ENCODE measurements around the gene ITPKC. TPM values are rescaled to one million over a fixed set of nuclear protein-coding genes. Genes with fewer than 3 reads are reported as not detected.

ITPKC gene
- total and polyA plus RNA-seq, 2 of the 13 experiments (the other 11 are each of a cell fraction or from before 2014, with no cell fraction given), result 6.9 to 11.2 TPM

DNA sequence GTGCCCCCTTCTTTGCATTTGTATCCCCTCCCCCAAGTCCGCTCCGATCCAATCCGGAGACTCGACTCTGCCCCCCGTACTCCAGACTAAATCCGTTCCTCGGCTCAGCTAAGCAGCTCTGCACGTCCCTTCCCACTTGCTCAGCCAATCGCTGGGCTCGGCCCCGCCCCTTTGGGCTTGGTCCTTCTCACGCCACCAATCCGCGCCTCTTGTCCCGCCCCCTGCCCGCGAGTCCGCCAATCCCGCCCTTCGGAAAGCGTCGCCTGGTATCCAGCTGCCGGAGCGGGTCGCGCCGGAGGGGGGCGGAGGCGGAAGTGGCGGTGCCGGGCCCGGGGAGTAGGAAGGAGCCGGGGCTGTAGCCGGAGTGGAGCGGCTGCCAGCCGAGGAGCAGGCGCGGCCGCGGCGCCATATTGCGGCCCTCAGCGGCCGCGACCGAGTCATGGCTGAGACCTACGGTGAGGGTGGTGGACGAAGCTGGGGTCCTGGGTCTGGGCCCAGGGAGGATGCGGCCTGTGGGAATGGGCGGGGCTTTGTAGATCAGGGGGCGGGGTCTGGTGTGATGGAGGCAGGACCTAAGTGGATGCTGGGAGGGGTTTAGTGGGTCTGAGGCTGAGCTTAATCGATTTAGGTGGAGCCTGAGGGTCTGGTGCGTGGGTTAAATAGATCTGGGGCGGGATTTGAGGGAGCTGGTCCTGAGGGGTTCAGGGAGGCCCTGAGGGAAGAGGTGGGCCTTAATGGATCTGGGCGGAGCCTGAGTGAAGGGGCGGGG lies 61.2 kb downstream of the ITPKC start, which contains the start of gene RAB4B (continued):
- TF ChIP-seq ZNF318 (CRISPR knock-in tag; IDR thresholded peaks at IDR 0.05) (0 out of 2 replicates have a peak, but pooled peaks have one; percentile 22), SPEN (CRISPR knock-in tag; IDR thresholded peaks at IDR 0.05; ENCODE audit: low read depth) (peak; percentile 67), ZNF253 (CRISPR knock-in tag; IDR thresholded peaks at IDR 0.05; ENCODE audit: borderline replicate concordance) (no peak), MTERF4 (CRISPR knock-in tag; IDR thresholded peaks at IDR 0.05) (peak; percentile 39; the same call in 1 of the 2 replicates), ETV5 (CRISPR knock-in tag; IDR thresholded peaks at IDR 0.05; ENCODE audit: borderline replicate concordance) (peak; percentile 42; the same call in 1 of the 2 replicates), PHF8 (CRISPR knock-in tag; IDR thresholded peaks at IDR 0.05) (peak; percentile 74), KDM5B (CRISPR knock-in tag; IDR thresholded peaks at IDR 0.05; ENCODE audit: borderline replicate concordance) (peak; percentile 63; the same call in 1 of the 2 replicates), ZNF230 (CRISPR knock-in tag; IDR thresholded peaks at IDR 0.05) (peak; percentile 91), KDM5A (IDR thresholded peaks at IDR 0.05; ENCODE audit: borderline replicate concordance, low read length) (peak; percentile 37; the same call in 1 of the 2 replicates), BORCS8-MEF2B (CRISPR knock-in tag; IDR thresholded peaks at IDR 0.05) (peak; percentile 65; the same call in 1 of the 2 replicates), UBTF (CRISPR knock-in tag; IDR thresholded peaks at IDR 0.05) (peak; percentile 66), HOXA5 (CRISPR knock-in tag; IDR thresholded peaks at IDR 0.05) (peak; percentile 40; the same call in 1 of the 2 replicates), RXRA (CRISPR knock-in tag; IDR thresholded peaks at IDR 0.05) (0 out of 2 replicates have a peak, but pooled peaks have one; percentile 22), ZNF430 (CRISPR knock-in tag; IDR thresholded peaks at IDR 0.05) (peak; percentile 73; the same call in 1 of the 2 replicates)
- TF ChIP-seq, protein P1, sequence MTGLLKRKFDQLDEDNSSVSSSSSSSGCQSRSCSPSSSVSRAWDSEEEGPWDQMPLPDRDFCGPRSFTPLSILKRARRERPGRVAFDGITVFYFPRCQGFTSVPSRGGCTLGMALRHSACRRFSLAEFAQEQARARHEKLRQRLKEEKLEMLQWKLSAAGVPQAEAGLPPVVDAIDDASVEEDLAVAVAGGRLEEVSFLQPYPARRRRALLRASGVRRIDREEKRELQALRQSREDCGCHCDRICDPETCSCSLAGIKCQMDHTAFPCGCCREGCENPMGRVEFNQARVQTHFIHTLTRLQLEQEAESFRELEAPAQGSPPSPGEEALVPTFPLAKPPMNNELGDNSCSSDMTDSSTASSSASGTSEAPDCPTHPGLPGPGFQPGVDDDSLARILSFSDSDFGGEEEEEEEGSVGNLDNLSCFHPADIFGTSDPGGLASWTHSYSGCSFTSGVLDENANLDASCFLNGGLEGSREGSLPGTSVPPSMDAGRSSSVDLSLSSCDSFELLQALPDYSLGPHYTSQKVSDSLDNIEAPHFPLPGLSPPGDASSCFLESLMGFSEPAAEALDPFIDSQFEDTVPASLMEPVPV (CRISPR knock-in tag; IDR thresholded peaks at IDR 0.05), result peak; percentile 40; the same call in 1 of the 2 replicates

All from HepG2 (cell line).